ENCODE measurements around the gene XRCC5.

Gene XRCC5

GRCh38 chr2:216084547-216084946 lies 24.6 kb upstream of the XRCC5 start:
- no peak overlapping the region for H3K4me3 ChIP-seq (ENCODE audit: low read depth, low read length)
- TF ChIP-seq, protein P1, sequence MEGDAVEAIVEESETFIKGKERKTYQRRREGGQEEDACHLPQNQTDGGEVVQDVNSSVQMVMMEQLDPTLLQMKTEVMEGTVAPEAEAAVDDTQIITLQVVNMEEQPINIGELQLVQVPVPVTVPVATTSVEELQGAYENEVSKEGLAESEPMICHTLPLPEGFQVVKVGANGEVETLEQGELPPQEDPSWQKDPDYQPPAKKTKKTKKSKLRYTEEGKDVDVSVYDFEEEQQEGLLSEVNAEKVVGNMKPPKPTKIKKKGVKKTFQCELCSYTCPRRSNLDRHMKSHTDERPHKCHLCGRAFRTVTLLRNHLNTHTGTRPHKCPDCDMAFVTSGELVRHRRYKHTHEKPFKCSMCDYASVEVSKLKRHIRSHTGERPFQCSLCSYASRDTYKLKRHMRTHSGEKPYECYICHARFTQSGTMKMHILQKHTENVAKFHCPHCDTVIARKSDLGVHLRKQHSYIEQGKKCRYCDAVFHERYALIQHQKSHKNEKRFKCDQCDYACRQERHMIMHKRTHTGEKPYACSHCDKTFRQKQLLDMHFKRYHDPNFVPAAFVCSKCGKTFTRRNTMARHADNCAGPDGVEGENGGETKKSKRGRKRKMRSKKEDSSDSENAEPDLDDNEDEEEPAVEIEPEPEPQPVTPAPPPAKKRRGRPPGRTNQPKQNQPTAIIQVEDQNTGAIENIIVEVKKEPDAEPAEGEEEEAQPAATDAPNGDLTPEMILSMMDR (IDR thresholded peaks at IDR 0.05; ENCODE audit: insufficient read depth, low read depth, low read length, missing control alignments), result no peak
- peak; percentile 29 for DNase-seq (ENCODE audit: low read depth)

DNA sequence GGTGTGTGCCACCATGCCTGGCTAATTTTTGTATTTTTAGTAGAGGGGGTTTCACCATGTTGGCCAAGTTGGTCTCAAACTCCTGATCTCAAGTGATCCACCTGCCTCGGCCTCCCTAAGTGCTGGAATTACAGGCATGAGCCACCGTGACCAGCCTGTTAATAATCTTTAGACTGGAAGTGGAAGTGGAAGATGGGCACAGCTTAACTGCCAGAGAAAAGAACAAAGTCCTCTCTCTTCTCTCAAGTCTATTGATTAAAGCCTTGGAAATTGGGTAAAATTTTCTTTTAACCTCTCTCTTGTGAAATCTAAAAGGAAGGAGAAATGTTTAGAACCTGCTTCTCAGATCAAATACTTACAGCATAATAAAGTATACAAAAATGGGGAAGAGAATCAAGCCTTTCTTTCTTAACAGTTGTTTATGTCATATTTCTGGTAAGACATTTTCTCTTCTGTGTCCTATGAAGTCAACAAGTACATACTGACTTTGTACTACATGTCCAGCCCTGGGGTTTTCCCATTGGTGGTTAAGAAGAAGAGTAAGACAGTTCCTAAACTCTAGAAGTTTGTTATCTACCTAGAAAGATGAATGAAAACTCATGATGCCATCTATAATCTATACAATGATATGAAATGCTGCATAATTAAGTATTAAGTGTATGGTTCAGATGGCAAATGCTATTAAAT lies 22.8 kb upstream of the XRCC5 start:
- TF ChIP-seq, protein P1 (IDR thresholded peaks at IDR 0.05; ENCODE audit: insufficient read depth, low read depth, low read length, missing control alignments), result no peak
- no peak overlapping the region for H3K4me3 ChIP-seq (ENCODE audit: low read depth, low read length)
- DNase-seq (ENCODE audit: low read depth), result no peak

GRCh38 chr2:216090369-216090786 lies 18.8 kb upstream of the XRCC5 start:
- DNase-seq (ENCODE audit: low read depth), result peak; percentile 64
- TF ChIP-seq, protein P1 (IDR thresholded peaks at IDR 0.05; ENCODE audit: insufficient read depth, low read depth, low read length, missing control alignments), result no peak
- H3K4me3 ChIP-seq (ENCODE audit: low read depth, low read length), result no peak overlapping the region

DNA sequence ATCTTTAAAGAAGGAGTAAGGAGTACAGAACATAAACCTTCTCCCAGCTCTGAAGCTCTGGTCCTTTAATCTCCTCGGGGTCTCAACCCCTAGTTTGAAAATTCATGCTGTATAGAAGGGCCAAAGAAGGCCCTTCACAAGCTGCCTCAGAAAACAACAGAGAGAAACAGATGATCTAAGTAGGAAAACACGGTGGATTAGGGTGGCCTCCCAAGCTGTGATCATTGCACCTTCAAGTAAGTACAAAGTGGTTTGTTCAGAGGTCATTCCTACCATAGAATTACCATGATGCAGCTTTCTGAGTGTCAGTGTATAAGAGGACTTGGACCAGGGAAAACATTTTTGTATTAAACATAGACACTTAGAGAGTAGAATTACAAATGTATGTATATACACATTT lies 16.5 kb upstream of the XRCC5 start:
- no peak overlapping the region for H3K4me3 ChIP-seq (ENCODE audit: low read depth, low read length)
- TF ChIP-seq, protein P1 (IDR thresholded peaks at IDR 0.05; ENCODE audit: insufficient read depth, low read depth, low read length, missing control alignments), result no peak
- DNase-seq (ENCODE audit: low read depth), result no peak

GRCh38 chr2:216094701-216095100 lies 14.4 kb upstream of the XRCC5 start:
- no peak overlapping the region for H3K4me3 ChIP-seq (ENCODE audit: low read depth, low read length)
- no peak for DNase-seq (ENCODE audit: low read depth)
- TF ChIP-seq, protein P1 (IDR thresholded peaks at IDR 0.05; ENCODE audit: insufficient read depth, low read depth, low read length, missing control alignments), result no peak

DNA sequence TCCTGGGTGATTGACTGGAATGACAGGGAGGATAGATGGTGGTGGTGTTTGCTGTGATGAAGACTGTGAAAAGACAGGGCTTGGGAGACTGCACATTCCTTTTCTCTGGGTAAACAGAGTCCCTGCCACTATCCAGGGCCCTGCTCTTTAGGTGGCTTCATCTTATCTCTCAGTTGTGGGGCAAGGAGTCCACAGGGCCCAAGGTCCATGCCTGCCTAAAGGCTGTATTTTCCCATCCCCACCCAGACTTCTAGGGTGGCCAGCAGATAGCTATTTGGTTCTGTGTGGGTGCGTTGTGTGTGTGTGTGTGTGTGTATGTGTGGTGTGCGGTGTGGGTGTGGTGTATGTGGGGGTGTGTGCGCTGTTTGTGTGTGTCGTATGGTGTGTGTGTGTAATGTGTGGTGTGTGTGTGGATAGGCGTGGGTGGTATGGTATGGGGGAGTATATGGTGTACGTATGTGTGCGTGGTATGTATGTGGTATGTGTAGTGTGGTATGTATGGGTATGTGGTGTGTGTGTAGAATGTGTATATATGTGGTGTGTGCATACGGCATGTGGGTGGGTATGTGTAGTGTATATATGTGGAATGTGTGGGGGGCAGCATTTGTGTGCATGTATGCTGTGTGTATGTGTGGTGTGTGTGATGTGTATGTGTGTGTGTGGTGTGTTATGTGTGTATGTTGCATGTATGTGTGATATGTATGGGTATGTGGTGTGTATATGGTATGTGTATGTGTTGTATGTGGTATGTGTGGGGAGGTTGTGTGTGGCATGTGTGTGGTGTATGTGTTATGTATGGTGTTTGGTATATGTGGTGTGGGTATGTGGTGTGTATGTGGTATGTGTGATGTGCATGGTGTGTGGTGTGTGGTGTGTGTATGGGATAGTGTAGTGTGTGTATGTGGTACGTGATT lies 10.5 kb upstream of the XRCC5 start:
- no peak overlapping the region for H3K4me3 ChIP-seq (ENCODE audit: low read depth, low read length)
- DNase-seq (ENCODE audit: low read depth), result no peak
- TF ChIP-seq, protein P1 (IDR thresholded peaks at IDR 0.05; ENCODE audit: insufficient read depth, low read depth, low read length, missing control alignments), result no peak

Data from GM12865 (cell line).